Kidney (tissue), 14 donors: ENCODE results near the gene DSCAML1. TPM values are rescaled to one million over a fixed set of nuclear protein-coding genes. Genes with fewer than 3 reads are reported as not detected.

Experiments
- DNase-seq, 5 donors: peaks; one replicate each; pipeline ENCODE4 v3.0.0-alpha.2; 2013 to 2020
- FAIRE-seq: peaks from 2 replicates; lab custom pipeline; 2012; peaks lifted over from hg19 to GRCh38; lab: Jason Lieb, UNC
- H3K27ac ChIP-seq, 2 donors: one replicate each; pipeline ENCODE4 v1.7.0; 2013; ENCODE audit warnings: low read depth in 2 of 2, low read length in 2 of 2, inconsistent platforms in 1 of 2
- H3K27me3 ChIP-seq: one replicate; pipeline ENCODE4 v1.7.1; 2013; ENCODE audit warnings: low read length, inconsistent platforms; ENCODE audit not compliant: control insufficient read depth, insufficient read depth
- H3K36me3 ChIP-seq, 3 donors: one replicate each; pipeline versions ENCODE4 v1.7.0 to v1.7.1; 2013; ENCODE audit warnings: low read length in 3 of 3, control low read depth in 1 of 3, inconsistent platforms in 1 of 3; ENCODE audit not compliant: insufficient read depth in 3 of 3, control insufficient read depth in 2 of 3
- H3K4me1 ChIP-seq, 3 donors: one replicate each; pipeline versions ENCODE4 v1.7.0 to v1.7.1; 2013; ENCODE audit warnings: low read length in 3 of 3, inconsistent platforms in 1 of 3, low read depth in 1 of 3; ENCODE audit not compliant: control insufficient read depth in 2 of 3, insufficient read depth in 2 of 3
- H3K4me3 ChIP-seq, 3 donors: one replicate each; pipeline versions ENCODE4 v1.7.0 to v1.8.1; 2013; ENCODE audit warnings: low read length in 3 of 3, control low read depth in 1 of 3, inconsistent platforms in 1 of 3
- H3K9ac ChIP-seq, 3 donors: one replicate each; pipeline versions ENCODE4 v1.7.0 to v1.7.1; 2013; ENCODE audit warnings: low read length in 3 of 3, control low read depth in 1 of 3, inconsistent platforms in 1 of 3
- H3K9me3 ChIP-seq, 3 donors: one replicate each; pipeline versions ENCODE4 v1.7.0 to v1.7.1; 2013; ENCODE audit warnings: low read length in 3 of 3, control low read depth in 1 of 3, inconsistent platforms in 1 of 3; ENCODE audit not compliant: control insufficient read depth in 2 of 3, insufficient read depth in 1 of 3
- intact Hi-C: fragments of 100-400 bp; cut with DNase I; formaldehyde crosslinking; loops from one replicate; pipeline ENCODE4 v1.11.1; 2022
- polyA plus RNA-seq: library from polyadenylated mRNA; stranded (reverse); fragments of 350-450 nt; fragmentation: Illumina TruSeq; extraction: RNeasy Lipid Tissue Mini Kit (QIAGEN cat#74804); gene quantifications from one replicate; pipeline ENCODE4 v1.2.3, GENCODE V29; 2014; ENCODE audit warnings: low read depth, low replicate concordance; ENCODE audit not compliant: insufficient read depth
- total RNA-seq: library from RNA; stranded (reverse); fragmentation: NEBNext Ultra II Directional; extraction: Animal tissue kit (Norgen Biotek cat#: 25700); gene quantifications from one replicate; pipeline ENCODE4 v1.2.1, GENCODE V29; 2021
- TF ChIP-seq, protein P1 (sequence below): IDR thresholded peaks from 3 replicates; pipeline ENCODE4 v1.5.1; 2012; ENCODE audit warnings: mild to moderate bottlenecking, moderate library complexity, borderline replicate concordance; ENCODE audit not compliant: insufficient read depth; ENCODE audit errors: extremely low read depth
- donor health status: control.
- donor health status: control.
- donor health status: control.
- donor health status: control.
- donor health status: control.
- donor health status: DM: yes; HTN: yes; CAD: no.
- donor health status: Normal renal cell carcinoma (clear cell type).

DSCAML1 gene
- total and polyA plus RNA-seq, 2 donors from 2014 or later = 0.95 to 17.3 TPM

GRCh38 chr11:117412653-117413275 is 384.3 kb downstream of the DSCAML1 start:
- intact Hi-C loops = no loop called here
- FAIRE-seq = no peak
- no peak overlapping the region for H3K27ac ChIP-seq
- H3K36me3 ChIP-seq = peaks cover 0 to 8% (median 0%) of the 10 kb centered on the region in 3 donors
- no peaks in the 10 kb centered on the region for H3K4me1 ChIP-seq
- no peaks in the 10 kb centered on the region for H3K27me3 ChIP-seq
- H3K9me3 ChIP-seq = no peaks in the 10 kb centered on the region
- TF ChIP-seq, protein P1, sequence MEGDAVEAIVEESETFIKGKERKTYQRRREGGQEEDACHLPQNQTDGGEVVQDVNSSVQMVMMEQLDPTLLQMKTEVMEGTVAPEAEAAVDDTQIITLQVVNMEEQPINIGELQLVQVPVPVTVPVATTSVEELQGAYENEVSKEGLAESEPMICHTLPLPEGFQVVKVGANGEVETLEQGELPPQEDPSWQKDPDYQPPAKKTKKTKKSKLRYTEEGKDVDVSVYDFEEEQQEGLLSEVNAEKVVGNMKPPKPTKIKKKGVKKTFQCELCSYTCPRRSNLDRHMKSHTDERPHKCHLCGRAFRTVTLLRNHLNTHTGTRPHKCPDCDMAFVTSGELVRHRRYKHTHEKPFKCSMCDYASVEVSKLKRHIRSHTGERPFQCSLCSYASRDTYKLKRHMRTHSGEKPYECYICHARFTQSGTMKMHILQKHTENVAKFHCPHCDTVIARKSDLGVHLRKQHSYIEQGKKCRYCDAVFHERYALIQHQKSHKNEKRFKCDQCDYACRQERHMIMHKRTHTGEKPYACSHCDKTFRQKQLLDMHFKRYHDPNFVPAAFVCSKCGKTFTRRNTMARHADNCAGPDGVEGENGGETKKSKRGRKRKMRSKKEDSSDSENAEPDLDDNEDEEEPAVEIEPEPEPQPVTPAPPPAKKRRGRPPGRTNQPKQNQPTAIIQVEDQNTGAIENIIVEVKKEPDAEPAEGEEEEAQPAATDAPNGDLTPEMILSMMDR = no peak
- DNase-seq = no peak
- H3K4me3 ChIP-seq = no peak overlapping the region
- H3K9ac ChIP-seq = no peak overlapping the region

- intact Hi-C loops = no loop called here
- DNase-seq = no peak
- H3K27ac ChIP-seq = no peak overlapping the region
Measured at GRCh38 chr11:117412176-117412575, 384.8 kb downstream of the DSCAML1 start.

DNA sequence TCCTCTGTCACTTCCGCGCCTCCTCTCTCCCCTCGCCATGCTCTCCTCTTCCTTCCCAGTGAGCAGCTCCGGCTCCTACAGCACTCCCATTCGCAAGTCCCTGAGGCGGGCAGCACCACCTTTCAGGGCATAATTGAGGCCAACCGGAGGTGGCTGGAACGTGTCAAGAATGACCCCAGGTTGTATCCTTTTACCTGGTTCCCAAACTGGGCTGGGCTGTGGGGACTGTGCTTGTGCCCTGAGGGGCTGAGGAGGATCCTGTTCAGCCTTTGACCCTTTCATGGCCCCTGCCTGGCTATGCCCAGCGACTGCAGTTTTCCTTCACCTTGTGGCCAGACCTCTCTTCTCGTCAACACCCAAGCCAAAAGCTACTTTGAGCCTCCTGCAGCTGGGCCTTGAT is 385.3 kb downstream of the DSCAML1 start:
- Histone ChIP-seq H3K36me3 (peaks cover 0 to 8% (median 0%) of the 10 kb centered on the region in 3 donors), H3K27me3 (no peaks in the 10 kb centered on the region), H3K4me1 (no peaks in the 10 kb centered on the region), H3K9me3 (no peaks in the 10 kb centered on the region), H3K4me3 (no peak overlapping the region), H3K27ac (no peak overlapping the region), H3K9ac (no peak overlapping the region)
- DNase-seq (no peak), FAIRE-seq (no peak)
- intact Hi-C loops = no loop called here
- TF ChIP-seq, protein P1 = no peak

More at GRCh38 chr11:117412176-117412575, 384.8 kb downstream of the DSCAML1 start:
- Histone ChIP-seq H3K4me3 (no peak overlapping the region), H3K4me1 (no peaks in the 10 kb centered on the region), H3K9ac (no peak overlapping the region), H3K36me3 (peaks cover 0 to 8% (median 0%) of the 10 kb centered on the region in 3 donors), H3K27me3 (no peaks in the 10 kb centered on the region), H3K9me3 (no peaks in the 10 kb centered on the region)
- TF ChIP-seq, protein P1 = no peak
- FAIRE-seq = no peak
